ENCODE measurements around the gene SRC.

Gene SRC

GRCh38 chr20:37376791-37377190, 30.9 kb downstream of the SRC start:
- DNase-seq (ENCODE audit: extremely low spot score), result no peak
- CTCF ChIA-PET, result no interaction called here
- POLR2A ChIA-PET, result no interaction called here
- TF ChIP-seq NFRKB (IDR thresholded peaks at IDR 0.05) (no peak), SP1 (IDR thresholded peaks at IDR 0.05) (no peak), CTBP1 (IDR thresholded peaks at IDR 0.05; ENCODE audit: borderline replicate concordance) (no peak), BHLHE40 (IDR thresholded peaks at IDR 0.05; ENCODE audit: borderline replicate concordance) (no peak)

GRCh38 chr20:37377346-37378081, 31.6 kb downstream of the SRC start:
- ChIA-PET CTCF (no interaction called here), POLR2A (no interaction called here)
- DNase-seq (ENCODE audit: extremely low spot score), result no peak
- no peak for TF ChIP-seq ELF4 (IDR thresholded peaks at IDR 0.05)
- no peak for TF ChIP-seq SP1 (IDR thresholded peaks at IDR 0.05)
- TF ChIP-seq ZNF384 (IDR thresholded peaks at IDR 0.05), result no peak
- no peak for TF ChIP-seq L3MBTL2 (conservative IDR thresholded peaks at IDR 0.05)
- no peak for TF ChIP-seq FOXM1 (IDR thresholded peaks at IDR 0.05; ENCODE audit: borderline replicate concordance)
- TF ChIP-seq BHLHE40 (IDR thresholded peaks at IDR 0.05; ENCODE audit: borderline replicate concordance), result no peak
- no peak for TF ChIP-seq PKNOX1 (IDR thresholded peaks at IDR 0.05)
- TF ChIP-seq LEF1 (IDR thresholded peaks at IDR 0.05; ENCODE audit: borderline replicate concordance), result no peak
- no peak for TF ChIP-seq SUZ12 (IDR thresholded peaks at IDR 0.05)
- TF ChIP-seq ARNT (IDR thresholded peaks at IDR 0.05), result no peak
- TF ChIP-seq HDGF (IDR thresholded peaks at IDR 0.05; ENCODE audit: borderline replicate concordance), result no peak
- TF ChIP-seq CTBP1 (IDR thresholded peaks at IDR 0.05; ENCODE audit: borderline replicate concordance), result no peak
- no peak for TF ChIP-seq FOXK2 (IDR thresholded peaks at IDR 0.05)
- no peak for TF ChIP-seq FOXA1 (IDR thresholded peaks at IDR 0.05)
- TF ChIP-seq NFRKB (IDR thresholded peaks at IDR 0.05), result no peak
- TF ChIP-seq TARDBP (IDR thresholded peaks at IDR 0.05), result no peak

- no peak for DNase-seq (ENCODE audit: extremely low spot score)
- POLR2A ChIA-PET, result no interaction called here
- CTCF ChIA-PET, result no interaction called here
- TF ChIP-seq HDGF (IDR thresholded peaks at IDR 0.05; ENCODE audit: borderline replicate concordance), result no peak
Observed at GRCh38 chr20:37378420-37378784, 32.5 kb downstream of the SRC start.

DNA sequence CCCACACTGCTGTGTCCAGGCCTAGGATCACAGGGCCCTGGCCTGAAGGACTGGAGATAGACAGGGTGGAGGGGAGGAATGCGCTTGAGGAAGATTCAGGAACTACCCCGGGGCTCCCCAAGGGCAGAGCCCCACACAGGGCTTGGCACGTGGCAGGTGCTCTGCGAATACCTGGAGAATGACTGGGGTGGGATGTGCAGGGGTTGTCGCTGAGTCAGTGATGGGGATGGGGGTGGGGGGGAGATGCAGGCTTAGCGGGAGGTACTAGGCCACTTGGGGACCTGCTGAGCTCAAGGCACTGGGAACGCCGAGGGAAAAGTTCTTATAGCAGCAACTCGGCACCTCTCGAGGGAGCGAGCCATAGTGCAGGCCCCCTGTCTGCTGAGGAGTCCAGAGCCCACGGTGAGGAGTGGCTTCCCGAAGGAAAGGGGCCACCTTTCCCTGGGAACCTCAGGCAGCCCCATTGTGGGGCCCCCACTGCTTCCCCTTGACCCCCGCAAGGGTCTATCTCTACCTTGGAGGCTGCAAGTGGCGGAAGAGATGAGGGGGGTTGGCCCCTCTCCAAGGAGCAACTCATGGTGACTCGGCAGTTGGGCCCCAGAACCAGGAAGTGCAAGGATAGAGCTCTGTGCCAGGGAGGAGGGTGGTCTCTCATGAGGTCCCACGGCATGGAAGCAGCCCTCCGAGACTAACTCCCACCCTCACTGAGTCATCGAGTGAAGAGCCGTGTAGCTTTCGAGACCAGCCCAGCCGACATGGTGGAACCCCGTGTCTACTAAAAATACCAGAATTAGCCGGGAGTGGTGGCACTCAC, 33.1 kb downstream of the SRC start:
- no peak for DNase-seq (ENCODE audit: extremely low spot score)
- POLR2A ChIA-PET, result no interaction called here
- no peak for TF ChIP-seq NFRKB (IDR thresholded peaks at IDR 0.05)
- TF ChIP-seq HDGF (IDR thresholded peaks at IDR 0.05; ENCODE audit: borderline replicate concordance), result no peak
- TF ChIP-seq FOXA1 (IDR thresholded peaks at IDR 0.05), result no peak
- no peak for TF ChIP-seq LEF1 (IDR thresholded peaks at IDR 0.05; ENCODE audit: borderline replicate concordance)
- no peak for TF ChIP-seq SUZ12 (IDR thresholded peaks at IDR 0.05)
- no peak for TF ChIP-seq L3MBTL2 (conservative IDR thresholded peaks at IDR 0.05)
- no peak for TF ChIP-seq FOXK2 (IDR thresholded peaks at IDR 0.05)
- TF ChIP-seq ARNT (IDR thresholded peaks at IDR 0.05), result no peak
- no peak for TF ChIP-seq TARDBP (IDR thresholded peaks at IDR 0.05)
- no peak for TF ChIP-seq SP1 (IDR thresholded peaks at IDR 0.05)
- no peak for TF ChIP-seq BHLHE40 (IDR thresholded peaks at IDR 0.05; ENCODE audit: borderline replicate concordance)
- no peak for TF ChIP-seq FOXM1 (IDR thresholded peaks at IDR 0.05; ENCODE audit: borderline replicate concordance)
- no peak for TF ChIP-seq PKNOX1 (IDR thresholded peaks at IDR 0.05)
- no peak for TF ChIP-seq CTBP1 (IDR thresholded peaks at IDR 0.05; ENCODE audit: borderline replicate concordance)
- TF ChIP-seq ELF4 (IDR thresholded peaks at IDR 0.05), result no peak
- TF ChIP-seq ZNF384 (IDR thresholded peaks at IDR 0.05), result no peak
- CTCF ChIA-PET, result no interaction called here

GRCh38 chr20:37379967-37380828, 34.3 kb downstream of the SRC start:
- TF ChIP-seq FOXM1 (IDR thresholded peaks at IDR 0.05; ENCODE audit: borderline replicate concordance) (no peak), BHLHE40 (IDR thresholded peaks at IDR 0.05; ENCODE audit: borderline replicate concordance) (no peak), SP1 (IDR thresholded peaks at IDR 0.05) (no peak), ZNF384 (IDR thresholded peaks at IDR 0.05) (no peak), SUZ12 (IDR thresholded peaks at IDR 0.05) (no peak), ARNT (IDR thresholded peaks at IDR 0.05) (no peak)
- CTCF ChIA-PET, result no interaction called here
- DNase-seq (ENCODE audit: extremely low spot score), result no peak
- POLR2A ChIA-PET, result no interaction called here

- ChIA-PET CTCF (no interaction called here), POLR2A (no interaction called here)
- TF ChIP-seq ARNT (IDR thresholded peaks at IDR 0.05) (no peak), SUZ12 (IDR thresholded peaks at IDR 0.05) (no peak), LEF1 (IDR thresholded peaks at IDR 0.05; ENCODE audit: borderline replicate concordance) (no peak), L3MBTL2 (conservative IDR thresholded peaks at IDR 0.05) (no peak), ELF4 (IDR thresholded peaks at IDR 0.05) (no peak), NFRKB (IDR thresholded peaks at IDR 0.05) (no peak), FOXK2 (IDR thresholded peaks at IDR 0.05) (no peak), CTBP1 (IDR thresholded peaks at IDR 0.05; ENCODE audit: borderline replicate concordance) (no peak), FOXA1 (IDR thresholded peaks at IDR 0.05) (no peak)
- no peak for DNase-seq (ENCODE audit: extremely low spot score)
Observed at GRCh38 chr20:37380864-37381579, 35.1 kb downstream of the SRC start.
